Osteocyte (in vitro differentiated cells): Measurements from ENCODE around the gene GDF9. TPM values are rescaled to one million over a fixed set of nuclear protein-coding genes. Genes with fewer than 3 reads are reported as not detected.

ENCODE experiments used
- DNase-seq: peaks from one replicate; pipeline ENCODE4 v3.0.0; 2021; ENCODE audit warnings: mixed read lengths; ENCODE audit not compliant: unreplicated experiment; ENCODE audit errors: extremely low spot score
- H3K27ac Mint-ChIP-seq: one replicate; pipeline ENCODE4 v1.8.0; 2021; ENCODE audit warnings: mild to moderate bottlenecking, mixed read lengths; ENCODE audit not compliant: unreplicated experiment
- H3K27me3 Mint-ChIP-seq: one replicate; pipeline ENCODE4 v1.8.0; 2021; ENCODE audit warnings: mixed read lengths; ENCODE audit not compliant: unreplicated experiment
- H3K36me3 Mint-ChIP-seq: one replicate; pipeline ENCODE4 v1.8.0; 2021; ENCODE audit warnings: mixed read lengths; ENCODE audit not compliant: unreplicated experiment
- H3K4me1 Mint-ChIP-seq: one replicate; pipeline ENCODE4 v1.8.0; 2021; ENCODE audit warnings: mixed read lengths; ENCODE audit not compliant: unreplicated experiment
- H3K4me3 Mint-ChIP-seq: one replicate; pipeline ENCODE4 v1.8.0; 2021; ENCODE audit warnings: mild to moderate bottlenecking, moderate library complexity, mixed read lengths; ENCODE audit not compliant: unreplicated experiment
- H3K9me3 Mint-ChIP-seq: one replicate; pipeline ENCODE4 v1.8.0; 2021; ENCODE audit warnings: mixed read lengths; ENCODE audit not compliant: unreplicated experiment
- CTCF ChIP-seq: fragments of 200-600 bp; sonication (generic); IDR thresholded peaks from 2 replicates; pipeline ENCODE4 v1.5.0; 2021; ENCODE audit warnings: antibody characterized with exemption, mild to moderate bottlenecking, moderate library complexity
- total RNA-seq: library from RNA; stranded (reverse); gene quantifications from 2 replicates; pipeline ENCODE4 v1.2.1, GENCODE V29; 2021

Gene GDF9
- total RNA-seq, 1 donor from 2014 or later, result 0.30 TPM

DNA sequence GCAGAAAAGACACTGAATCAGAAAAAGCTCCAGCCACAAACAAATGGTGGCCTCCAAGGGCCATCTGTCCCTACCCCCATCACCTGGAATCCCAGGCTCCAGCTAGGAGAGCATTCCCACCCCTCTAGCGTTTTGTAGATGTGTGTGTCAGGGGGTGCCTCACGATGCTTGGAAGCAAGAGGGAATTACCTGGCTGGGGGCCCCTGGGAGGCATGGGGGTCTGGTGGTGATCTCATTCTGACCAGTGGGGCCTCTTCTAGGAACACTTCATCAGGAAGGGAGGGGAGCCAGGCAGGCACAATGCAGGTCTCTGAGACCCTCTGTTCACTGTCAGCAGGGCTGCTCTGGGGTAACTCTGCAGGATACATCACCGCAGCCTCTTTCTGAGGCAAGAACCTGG is 41.8 kb downstream of the GDF9 start:
- H3K27me3 Mint-ChIP-seq, result no peaks in the 10 kb centered on the region
- no peak for DNase-seq
- H3K4me3 Mint-ChIP-seq, result no peak overlapping the region
- TF ChIP-seq CTCF, result no peak
- H3K27ac Mint-ChIP-seq, result no peak overlapping the region
- H3K36me3 Mint-ChIP-seq, result no peaks in the 10 kb centered on the region
- peaks cover 14% of the 10 kb centered on the region for H3K4me1 Mint-ChIP-seq
- no peaks in the 10 kb centered on the region for H3K9me3 Mint-ChIP-seq

GRCh38 chr5:132823481-132824050 is 42.7 kb downstream of the GDF9 start:
- Mint-ChIP-seq H3K27ac (no peak overlapping the region), H3K4me3 (no peak overlapping the region)
- DNase-seq, result no peak

DNA sequence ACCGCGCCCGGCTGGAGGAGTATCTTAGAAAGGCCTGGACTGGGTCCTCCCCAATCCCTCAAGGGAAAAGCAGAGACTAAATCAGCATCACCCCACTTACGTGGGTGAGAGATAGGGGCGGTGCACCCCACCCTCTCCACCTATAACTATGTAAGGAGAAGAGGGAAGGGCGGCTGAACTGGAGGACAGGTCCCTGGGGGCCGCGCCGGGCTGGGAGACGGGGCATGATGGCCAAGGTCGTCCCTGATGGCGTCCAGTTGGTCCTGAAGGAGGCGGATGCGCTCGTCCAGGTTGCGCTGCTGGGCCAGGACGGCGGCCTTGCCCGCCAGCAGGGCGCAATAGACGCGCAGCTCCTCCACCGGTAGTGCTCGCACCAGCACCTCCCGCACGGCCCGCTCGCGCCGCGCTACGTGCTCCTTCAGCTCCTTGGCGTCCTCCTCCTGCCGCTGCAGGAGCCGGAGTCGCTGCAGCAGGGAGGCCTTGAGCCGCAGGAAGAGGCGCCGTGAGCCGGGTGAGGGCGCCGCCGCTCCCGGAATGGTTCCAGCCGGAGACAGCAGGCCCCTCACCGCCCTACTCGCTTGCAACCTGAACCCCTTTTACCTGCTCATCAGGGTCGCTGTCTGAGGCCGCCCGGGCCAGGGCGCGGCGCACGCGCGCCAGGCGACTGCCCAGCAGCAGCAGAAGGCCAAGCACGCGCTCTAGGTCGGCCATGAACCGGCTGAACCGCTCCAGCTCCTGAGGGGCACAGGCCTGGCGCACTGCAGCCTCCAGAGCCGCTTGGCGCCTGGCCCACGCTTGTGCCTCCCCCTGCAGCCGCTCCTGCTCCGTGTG is 43.4 kb downstream of the GDF9 start:
- H3K4me3 Mint-ChIP-seq, result no peak overlapping the region
- H3K36me3 Mint-ChIP-seq, result no peaks in the 10 kb centered on the region
- no peaks in the 10 kb centered on the region for H3K9me3 Mint-ChIP-seq
- TF ChIP-seq CTCF, result no peak
- DNase-seq, result no peak
- H3K4me1 Mint-ChIP-seq, result peaks cover 10% of the 10 kb centered on the region
- H3K27ac Mint-ChIP-seq, result no peak overlapping the region
- no peaks in the 10 kb centered on the region for H3K27me3 Mint-ChIP-seq

More at GRCh38 chr5:132823481-132824050, 42.7 kb downstream of the GDF9 start:
- Mint-ChIP-seq H3K9me3 (no peaks in the 10 kb centered on the region), H3K4me1 (peaks cover 10% of the 10 kb centered on the region), H3K27me3 (no peaks in the 10 kb centered on the region), H3K36me3 (no peaks in the 10 kb centered on the region)
- TF ChIP-seq CTCF, result no peak

- Mint-ChIP-seq H3K9me3 (no peaks in the 10 kb centered on the region), H3K36me3 (no peaks in the 10 kb centered on the region), H3K4me1 (peaks cover 10% of the 10 kb centered on the region), H3K27me3 (no peaks in the 10 kb centered on the region), H3K4me3 (no peak overlapping the region), H3K27ac (no peak overlapping the region)
- DNase-seq, result no peak
- no peak for TF ChIP-seq CTCF
Measured at GRCh38 chr5:132821791-132822190, 44.5 kb downstream of the GDF9 start.

- Mint-ChIP-seq H3K27ac (no peak overlapping the region), H3K27me3 (no peaks in the 10 kb centered on the region), H3K9me3 (no peaks in the 10 kb centered on the region), H3K4me1 (peaks cover 10% of the 10 kb centered on the region), H3K36me3 (no peaks in the 10 kb centered on the region), H3K4me3 (no peak overlapping the region)
- TF ChIP-seq CTCF, result no peak
- no peak for DNase-seq
Measured at GRCh38 chr5:132821350-132821749, 44.9 kb downstream of the GDF9 start.
